Renal cortex interstitium (tissue), 11 donors: Measurements from ENCODE around the gene TSSK3. TPM values are rescaled to one million over a fixed set of nuclear protein-coding genes. Genes with fewer than 3 reads are reported as not detected.
"Not testable (repeated sequence)": the region's sequence is repeated elsewhere in the genome, so short reads cannot be mapped to it uniquely, and the experiment has no call there.

Source experiments
- DNase-seq, 11 donors: peaks; one replicate each; pipeline ENCODE4 v3.0.0-alpha.2; 2013; ENCODE audit warnings: low read depth in 9 of 11, low spot score in 4 of 11; ENCODE audit errors: extremely low read depth in 1 of 11
- polyA plus RNA-seq, 3 donors: library from polyadenylated mRNA; unstranded; fragments of 120-200 nt; gene quantifications; one replicate each; pipeline ENCODE4 v1.2.1, GENCODE V29; 2013; ENCODE audit not compliant: insufficient read length in 3 of 3

The TSSK3 gene
- polyA plus RNA-seq, 3 donors, result 3.6 to 8.8 (median 4.2) TPM

DNA sequence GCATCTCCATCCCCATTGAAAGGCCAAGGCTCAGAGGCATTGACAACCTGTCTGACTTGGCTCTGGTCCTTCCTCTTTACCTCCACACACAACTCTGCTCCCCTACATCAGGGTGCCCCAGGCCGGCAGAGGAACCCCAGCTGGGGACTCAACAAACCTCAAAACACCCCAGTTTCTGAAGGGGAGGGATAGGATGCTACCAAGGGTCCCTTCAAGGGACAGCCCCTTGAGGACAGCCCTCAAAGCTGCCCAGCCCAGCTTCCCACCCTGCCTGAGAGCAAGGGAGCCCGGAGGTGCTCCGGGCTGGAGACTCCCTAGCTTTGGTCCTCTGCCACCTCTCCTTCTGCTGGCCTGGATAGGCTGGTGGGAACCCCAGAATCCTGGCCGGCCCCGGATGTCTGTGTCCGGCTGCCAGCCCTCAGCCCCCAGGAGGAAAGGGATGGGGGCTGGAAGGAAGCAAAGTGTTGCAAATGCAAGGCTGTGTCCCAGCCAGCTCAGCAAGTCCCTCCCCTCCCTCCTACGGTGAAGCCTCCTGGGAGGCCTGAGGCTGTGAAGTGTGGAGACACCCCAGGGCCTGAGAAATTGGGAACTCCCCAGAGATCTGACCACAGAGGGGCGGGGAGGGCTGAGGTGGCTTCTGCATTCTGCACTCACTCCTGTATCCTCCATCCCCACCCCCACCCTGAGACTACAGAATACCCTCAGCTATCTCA is 25.2 kb upstream of the TSSK3 start:
- no peak for DNase-seq

DNA sequence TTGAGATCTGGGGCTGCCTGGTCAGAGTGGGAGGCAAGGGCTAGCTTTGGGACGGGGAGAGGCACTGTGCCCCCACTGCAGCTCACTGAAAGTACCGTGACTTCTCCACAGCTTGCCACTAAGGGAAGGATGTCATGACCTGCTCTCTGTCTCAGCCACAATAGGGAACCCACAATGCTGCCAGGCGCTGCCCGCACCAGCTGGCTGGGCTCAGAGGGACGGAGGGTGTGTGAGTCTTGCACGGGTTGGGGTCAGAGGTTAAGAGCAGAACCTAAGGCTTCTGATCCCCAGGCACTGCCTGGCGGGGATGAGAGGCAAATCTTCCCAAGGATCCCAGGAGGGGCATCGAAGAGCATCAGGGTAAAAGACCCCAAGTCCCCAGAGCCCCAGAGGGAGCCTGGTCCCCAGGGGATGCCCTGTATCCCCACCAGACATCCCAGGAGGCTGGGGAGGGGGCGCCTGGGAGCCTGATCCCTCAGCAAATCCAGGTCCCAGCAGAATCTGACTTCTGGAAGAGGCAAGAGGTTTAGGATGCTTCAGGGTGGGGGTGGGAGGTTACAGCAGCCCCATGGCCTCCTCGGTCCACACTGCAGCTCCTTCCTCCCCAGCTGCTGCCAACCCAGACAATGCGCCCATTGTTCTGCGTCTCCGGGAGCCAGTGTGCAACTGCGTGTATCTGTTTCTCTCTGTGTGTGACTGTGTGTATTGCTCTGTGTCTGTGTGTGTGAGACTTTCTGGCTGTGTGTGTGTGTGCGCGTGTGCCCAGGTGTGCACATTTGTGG is 24.3 kb upstream of the TSSK3 start:
- no peak for DNase-seq

DNA sequence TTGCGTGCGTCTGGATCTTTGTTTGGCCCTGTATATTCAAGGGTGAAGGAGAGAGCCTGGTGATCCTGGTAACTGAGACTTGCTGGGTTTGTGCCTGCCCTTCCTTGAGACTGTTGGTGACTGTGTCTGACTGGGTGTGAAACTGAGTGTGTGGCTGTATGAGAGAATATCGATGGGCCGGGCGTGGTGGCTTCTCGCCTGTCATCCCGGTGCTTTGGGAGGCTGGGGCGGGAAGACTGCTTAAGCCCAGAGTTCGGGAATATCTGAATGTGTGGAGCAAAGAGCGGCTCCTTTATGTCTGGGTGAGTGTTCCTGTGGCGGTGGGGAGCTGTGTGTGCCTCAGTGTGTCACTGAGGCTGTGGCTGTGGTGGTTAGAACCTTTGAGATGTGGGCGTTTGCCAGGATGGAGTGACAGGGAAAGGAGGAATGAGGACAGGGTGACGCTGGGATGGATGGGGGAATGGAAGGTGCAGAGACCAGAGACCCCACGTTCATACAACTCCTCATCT is 23.6 kb upstream of the TSSK3 start:
- no peak for DNase-seq

DNA sequence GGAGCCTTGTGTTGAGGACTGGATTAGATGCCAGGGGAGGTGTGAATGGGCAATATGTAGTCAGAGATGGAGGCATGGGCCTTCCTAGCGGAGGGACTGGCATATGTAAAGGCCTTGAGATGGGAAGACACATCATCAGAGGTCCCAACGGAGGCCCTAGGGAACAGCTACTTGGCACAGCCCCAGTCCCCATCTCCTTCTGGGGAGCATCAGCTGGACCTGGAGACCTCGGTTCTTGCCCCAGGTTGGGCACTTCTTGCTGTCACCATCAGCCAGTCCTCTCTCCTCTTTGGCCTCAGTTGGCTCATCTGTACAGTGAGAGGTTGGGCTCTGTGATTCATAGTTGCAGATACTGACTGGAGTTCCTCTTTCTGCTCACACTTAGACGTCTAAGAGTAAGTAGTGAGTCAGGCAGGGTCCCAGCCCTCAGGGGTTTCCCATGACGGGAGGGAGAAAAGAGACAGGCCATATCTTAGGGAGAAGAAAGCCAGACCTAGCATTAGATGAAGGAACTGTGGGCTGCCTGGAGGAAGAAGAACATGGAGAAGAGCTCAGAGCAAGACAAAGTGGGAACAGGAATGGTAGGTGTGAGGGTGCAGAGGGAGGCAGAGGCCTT is 22.9 kb upstream of the TSSK3 start:
- DNase-seq, result no peak

DNA sequence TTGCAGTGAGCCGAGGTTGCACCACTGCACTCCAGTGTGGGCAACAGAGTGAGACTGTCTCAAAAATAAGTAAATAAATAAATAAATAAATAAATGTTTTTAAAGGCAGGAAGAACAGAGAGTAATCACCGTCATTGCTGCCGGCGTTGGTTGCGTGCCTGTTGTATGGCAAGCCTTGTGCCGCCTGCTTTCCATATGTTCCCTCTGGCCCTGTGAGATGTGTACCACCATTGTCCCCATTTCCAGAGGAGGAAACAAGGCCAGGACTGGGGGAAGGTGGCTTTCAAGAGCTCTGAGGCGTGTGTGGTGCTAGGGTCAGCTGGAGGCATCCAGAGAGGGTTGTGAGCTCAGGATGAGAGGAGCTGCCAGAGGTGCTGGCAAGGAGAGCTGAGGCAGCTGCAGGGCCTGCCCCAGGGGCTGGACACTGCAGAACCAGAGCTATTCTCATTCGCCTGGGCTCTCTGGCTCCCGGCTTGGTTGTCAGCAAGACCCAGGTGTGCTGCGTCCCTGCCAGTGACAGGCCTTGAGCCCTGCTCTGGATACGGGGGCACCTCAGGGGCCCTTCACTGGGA is 21.1 kb upstream of the TSSK3 start:
- DNase-seq, result no peak

DNA sequence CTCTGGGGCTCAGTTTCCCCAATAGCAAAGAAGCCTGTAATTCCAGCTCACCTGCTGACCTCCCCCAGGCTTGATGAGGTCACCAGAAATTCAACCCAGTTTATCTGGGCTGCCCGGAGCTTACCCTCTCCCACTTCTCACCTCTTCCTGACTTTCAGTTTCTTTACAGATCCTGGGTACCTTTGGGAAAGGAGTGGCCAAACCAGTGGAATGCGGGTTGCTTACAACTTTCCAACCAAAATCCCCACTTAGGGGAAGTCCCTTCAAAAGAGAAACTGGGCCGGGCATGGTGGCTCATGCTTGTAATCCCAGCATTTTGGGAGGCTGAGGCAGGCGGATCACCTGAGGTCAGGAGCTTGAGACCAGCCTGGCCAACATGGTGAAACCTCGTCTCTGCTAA is 20.4 kb upstream of the TSSK3 start:
- no peak for DNase-seq

DNA sequence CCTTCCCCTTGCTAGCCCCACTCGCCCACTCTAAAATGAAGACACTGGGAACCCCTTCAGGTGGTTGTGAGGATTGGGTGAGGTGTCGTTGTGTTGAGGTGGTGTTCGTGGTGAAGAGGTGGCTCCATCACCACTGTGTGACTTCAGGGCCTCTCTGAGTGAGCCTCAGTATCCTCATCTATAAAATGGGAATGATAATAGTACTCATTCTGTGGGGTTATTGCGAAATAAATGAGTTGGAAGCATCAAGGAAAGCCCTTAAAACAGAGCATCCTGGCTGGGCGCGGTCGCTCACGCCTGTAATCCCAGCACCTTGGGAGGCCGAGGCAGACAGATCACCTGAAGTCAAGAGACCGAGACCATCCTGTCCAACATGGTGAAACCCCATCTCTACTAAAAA is 19.6 kb upstream of the TSSK3 start:
- DNase-seq, result no peak

DNA sequence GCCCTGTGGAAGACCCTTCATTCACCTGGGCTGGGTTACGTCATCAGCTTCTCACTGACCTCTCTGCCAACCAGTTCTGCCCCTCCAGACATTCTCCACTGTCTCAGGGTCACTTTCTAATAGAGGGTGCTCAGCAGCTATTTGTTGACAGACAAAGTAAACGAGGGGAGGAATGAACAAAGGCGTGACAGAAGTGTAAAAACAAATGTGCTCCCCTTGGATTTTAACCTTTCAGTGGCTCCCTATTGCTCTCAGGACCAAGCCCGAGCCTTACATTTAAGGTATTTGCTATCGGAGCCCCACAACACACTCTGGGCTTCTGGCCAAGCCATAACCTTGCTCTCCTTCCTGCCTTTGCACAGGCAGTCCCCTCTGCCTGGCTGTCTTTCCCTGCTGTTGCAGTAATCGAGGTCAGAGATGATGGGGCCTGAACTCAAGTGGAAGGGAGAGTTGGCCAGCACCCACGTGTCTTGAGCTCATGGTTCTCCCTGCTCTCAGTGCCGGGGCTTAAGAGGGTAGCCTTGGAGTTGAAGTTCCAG is 17.0 kb upstream of the TSSK3 start:
- DNase-seq, result no peak

DNA sequence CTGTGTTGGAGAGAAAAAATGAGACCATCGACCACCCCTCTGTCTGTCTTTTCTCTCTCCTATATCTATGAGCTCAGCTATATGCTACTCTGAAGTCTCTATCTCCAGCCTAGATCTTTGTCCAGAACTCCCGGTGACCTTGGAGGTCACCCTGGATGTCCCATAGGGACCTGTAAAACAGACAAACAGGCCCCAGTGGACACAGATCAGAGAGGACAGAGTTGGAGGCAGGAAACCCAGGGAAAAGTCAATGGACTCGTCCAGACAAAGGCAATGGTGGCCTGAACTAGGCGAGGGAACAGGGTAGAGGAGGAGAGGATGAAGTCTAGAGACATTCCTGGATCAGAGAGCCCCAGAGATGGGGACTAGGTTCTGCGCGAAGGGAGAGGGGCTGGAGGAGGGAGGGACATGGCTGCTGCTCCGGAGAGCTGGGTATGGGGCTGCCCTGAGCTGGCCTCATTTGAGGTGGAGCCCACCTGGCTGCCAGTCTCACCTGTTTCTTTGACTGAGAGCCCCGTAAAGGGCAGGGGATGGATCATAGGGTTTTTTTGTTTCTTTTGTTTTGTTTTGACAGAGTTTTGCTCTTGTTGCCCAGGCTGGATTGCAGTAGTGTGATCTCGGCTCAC is 15.7 kb upstream of the TSSK3 start:
- DNase-seq, result no peak

DNA sequence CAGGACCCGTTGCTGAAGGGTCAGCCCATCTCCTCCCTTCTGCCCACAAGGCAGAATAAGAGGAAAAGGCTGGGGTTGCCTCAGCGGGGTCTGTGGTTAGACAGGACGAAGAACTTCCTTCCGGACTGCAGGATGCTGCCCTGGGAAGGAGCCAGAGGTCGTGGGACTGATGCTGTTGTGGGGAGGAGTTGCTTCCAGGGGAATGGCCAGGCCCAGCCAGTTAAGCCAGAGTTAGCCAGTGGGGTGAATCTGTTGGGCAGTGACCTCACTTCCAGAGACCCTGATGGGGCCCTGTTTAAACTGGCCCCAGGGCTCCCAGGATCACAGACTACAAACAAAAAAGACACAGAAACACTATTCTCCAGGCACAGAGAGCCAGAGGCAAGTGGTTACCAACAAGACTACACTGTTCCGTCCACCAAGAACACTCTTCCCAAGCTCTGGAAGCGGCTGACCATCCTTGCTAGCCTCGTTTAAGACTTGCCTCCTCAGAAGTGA is 13.1 kb upstream of the TSSK3 start:
- DNase-seq, result no peak

DNA sequence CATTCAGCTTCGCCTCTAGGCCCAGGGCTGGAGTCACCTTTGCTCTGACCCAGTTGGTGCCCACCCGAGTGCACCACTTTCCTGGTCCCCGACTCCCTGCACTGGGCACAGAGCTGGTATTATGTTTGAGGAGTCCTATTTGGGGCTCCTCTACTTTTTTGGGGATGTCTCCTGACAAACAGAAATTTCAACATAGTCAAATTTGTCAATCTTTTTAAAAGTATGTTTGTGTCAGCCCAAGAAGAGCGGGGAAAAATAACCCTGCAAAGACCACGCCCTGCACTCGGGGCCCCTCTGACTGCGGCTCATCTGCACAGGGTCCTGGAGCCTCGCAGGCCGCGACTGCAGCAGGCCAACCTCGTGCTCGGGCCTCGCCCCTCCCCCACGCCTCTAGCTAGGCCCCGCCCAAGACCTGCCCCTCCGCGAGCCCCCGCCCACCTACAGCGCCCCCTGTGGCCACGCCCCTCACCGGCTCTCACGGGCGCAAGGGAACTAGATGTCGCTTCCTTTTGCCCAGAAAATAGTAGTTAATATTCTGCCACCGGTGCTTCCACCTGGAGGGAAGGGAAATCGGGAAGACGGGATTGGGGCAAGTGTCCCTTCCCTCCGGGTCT is 11.4 kb upstream of the TSSK3 start:
- no peak for DNase-seq

DNA sequence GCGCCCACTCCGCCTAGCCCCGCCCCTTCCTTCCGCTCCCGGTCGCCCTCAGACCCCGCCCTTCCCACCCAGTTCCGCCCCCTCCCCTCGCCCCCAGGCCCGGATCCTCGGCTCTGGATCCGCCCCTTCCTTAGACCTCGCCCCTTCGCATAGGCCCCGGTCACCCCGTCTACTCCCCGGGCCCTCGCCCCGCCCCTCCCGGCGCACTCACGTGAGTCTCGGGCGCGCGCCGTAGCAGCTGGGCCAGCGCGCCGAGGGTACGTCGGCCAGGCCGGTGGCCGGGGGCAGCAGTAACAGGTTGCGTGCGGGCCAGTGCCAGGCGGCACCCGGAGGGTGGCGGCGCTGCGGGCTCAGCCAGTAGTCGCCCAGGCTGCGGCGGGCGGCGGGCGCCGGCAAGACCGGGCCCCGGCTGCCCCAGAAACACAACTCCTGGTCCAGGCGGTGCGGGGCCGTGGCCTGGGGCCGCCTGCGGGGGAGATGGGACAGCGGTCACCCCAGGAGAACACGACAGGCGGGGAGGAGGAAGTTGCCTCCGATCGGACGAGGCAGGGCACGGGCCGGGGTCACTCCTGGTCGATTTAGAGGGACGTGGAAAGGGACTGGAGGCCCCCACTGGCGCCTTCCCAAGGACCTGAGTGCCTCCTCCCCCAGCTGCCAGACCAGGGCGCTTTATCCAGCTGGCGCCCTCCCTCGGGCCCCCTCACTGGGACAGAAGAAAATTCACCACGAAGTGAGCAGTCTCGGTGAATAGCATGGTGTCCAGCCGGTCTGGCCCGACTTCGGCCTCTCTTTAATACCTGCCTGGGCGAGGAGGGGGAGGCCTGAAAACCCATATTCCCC is 10.7 kb upstream of the TSSK3 start:
- DNase-seq, result peak; percentile 84 to 96 (median 94)

DNA sequence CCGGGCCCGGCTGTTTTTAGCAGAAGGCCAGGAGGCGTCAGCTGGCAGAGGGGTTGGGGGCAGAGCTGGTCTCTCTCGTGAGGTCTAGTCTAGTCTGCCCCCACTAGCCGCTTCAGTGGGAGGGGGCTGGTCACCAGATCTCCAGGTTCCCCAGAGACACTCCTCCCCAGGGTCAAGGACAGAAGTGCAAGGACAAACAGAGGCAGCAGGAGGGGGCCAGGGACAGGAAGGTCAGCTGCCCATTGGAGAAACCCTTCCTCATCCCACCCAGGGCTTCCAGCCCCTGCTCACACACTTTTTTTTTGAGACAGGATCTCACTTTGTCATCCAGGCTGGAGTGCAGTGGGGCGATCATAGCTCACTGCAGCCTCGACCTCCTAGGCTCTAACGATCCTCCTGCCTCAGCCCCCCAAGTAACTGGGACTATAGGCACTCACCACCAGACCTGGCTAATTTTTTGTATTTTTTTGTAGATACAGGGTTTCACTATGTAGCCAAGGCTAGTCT is 10.0 kb upstream of the TSSK3 start:
- no peak for DNase-seq

DNA sequence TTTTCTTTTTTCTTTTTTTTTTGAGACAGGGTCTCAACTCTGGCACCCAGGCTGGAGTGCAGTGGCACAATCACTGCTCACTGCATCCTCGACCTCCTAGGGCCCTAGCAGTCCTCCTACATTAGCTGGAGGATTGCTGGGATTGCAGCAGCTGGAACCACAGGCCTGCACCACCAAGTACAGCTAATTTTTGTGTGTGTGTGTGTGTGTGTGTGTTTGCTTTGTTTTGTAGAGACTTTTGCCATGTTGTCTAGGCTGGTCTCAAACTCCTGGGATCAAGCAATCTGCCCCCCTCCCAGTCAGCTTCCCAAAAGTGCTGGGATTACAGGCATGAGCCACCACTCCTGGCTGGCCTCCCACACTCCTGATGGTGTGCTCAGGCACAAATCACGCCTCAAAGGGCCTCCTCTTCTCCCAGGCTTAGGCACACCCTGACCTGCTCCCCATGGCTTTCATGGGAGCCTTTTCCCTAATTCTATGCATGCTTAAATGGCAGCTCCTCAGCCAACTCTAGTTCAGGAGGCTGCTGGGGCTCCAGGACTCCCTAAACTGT is 9.4 kb upstream of the TSSK3 start:
- DNase-seq, result no peak

DNA sequence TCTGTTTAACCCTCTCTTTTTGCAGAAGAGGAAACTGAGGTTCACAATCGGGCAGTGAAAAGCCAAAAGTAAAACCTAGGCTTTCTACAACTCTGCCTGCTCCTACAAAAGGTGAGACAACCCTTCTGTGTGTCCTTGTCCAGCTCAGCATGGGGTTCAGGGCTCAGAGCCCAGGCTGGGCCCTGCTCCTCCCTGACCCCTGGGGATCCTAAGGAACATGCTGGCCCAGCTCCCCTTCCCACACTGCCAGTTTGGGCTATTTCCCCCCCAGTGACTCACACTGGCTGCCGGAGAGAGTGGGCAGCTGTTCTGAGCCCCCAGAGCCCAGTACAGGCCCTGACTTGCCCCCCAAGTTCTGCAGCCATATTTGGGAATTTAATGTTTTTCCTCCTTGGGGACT is 8.9 kb upstream of the TSSK3 start:
- no peak for DNase-seq

DNA sequence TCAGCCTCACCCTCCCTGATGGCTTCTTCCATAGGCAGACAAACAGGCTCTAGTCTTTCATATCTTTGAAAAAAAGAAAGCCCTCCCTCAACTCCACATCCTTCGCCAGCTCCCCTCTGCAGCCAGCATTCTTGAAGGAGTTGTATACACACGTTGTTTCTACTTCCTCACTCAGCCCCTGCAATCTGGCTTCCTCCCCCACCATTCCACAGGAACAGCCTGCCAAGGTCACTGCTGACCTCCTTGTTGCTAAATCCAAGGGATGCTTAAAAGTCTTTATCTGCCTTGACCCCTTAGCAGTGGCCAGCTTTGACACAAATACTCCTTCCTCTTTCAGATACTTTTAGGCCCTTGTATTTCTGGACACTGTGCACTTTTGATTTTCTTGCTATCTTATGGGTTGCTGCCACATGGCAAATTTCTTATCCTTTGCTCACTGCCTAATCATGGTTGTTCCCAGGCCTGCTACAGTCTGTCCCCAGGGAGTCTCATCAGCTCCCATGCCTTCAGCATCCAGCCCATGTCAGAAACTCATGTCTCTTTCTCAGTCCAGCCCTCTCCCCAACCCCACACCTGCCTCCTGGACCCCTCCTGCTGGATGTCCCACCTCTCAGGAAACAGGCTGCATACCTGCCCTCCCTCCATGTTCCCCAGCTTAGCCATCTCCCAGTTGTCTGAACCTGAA is 8.3 kb upstream of the TSSK3 start:
- peak in 1 of 11 donors; percentile 62 for DNase-seq

DNA sequence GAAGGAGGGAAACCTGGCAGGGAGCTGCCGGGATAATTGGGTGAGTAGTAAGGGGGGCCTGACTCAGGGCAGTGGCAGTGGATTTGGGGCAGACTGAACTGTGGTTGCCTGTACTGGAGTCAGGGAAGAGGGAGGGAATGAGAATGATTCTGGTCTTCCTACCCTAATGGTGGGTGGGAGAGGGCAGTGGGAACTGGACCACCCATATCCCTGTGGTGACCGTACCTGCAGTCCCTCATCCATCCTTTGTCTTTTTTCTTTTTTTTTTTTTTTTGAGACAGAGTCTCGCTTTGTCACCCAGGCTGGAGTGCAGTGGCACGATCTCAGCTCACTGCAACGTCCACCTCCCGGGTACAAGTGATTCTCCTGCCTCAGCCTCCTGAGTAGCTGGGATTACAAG is 6.6 kb upstream of the TSSK3 start:
- DNase-seq, result not testable (repeated sequence)
